ENCODE measurements around the gene GLT1D1.
"Not testable (repeated sequence)": the region's sequence is repeated elsewhere in the genome, so short reads cannot be mapped to it uniquely, and the experiment has no call there.

Gene GLT1D1

GRCh38 chr12:128833418-128833817 lies 19.9 kb upstream of the GLT1D1 start:
- H3K36me3 ChIP-seq (ENCODE audit: control insufficient read depth, insufficient read depth, low read length): no peaks in the 10 kb centered on the region
- no peaks in the 10 kb centered on the region for H3K27me3 ChIP-seq (replicated peaks; ENCODE audit: control insufficient read depth, insufficient read depth, low read length)
- TF ChIP-seq CTCF (IDR thresholded peaks at IDR 0.05; ENCODE audit: insufficient read depth, low read length, poor library complexity, severe bottlenecking): no peak
- H3K4me3 ChIP-seq (replicated peaks; ENCODE audit: low read depth, low read length): no peak overlapping the region
- DNase-seq (ENCODE audit: extremely low read depth, insufficient read length): no peak

GRCh38 chr12:128839885-128840284 lies 13.4 kb upstream of the GLT1D1 start:
- not testable (repeated sequence) for H3K4me3 ChIP-seq (replicated peaks; ENCODE audit: low read depth, low read length); H3K27me3 ChIP-seq (replicated peaks; ENCODE audit: control insufficient read depth, insufficient read depth, low read length); H3K36me3 ChIP-seq (ENCODE audit: control insufficient read depth, insufficient read depth, low read length); DNase-seq (ENCODE audit: extremely low read depth, insufficient read length)

- Histone ChIP-seq H3K4me3 (replicated peaks; ENCODE audit: low read depth, low read length) (no peak overlapping the region; the same call in 1 of the 2 replicates), H3K36me3 (ENCODE audit: control insufficient read depth, insufficient read depth, low read length) (no peaks in the 10 kb centered on the region), H3K27me3 (replicated peaks; ENCODE audit: control insufficient read depth, insufficient read depth, low read length) (no peaks in the 10 kb centered on the region)
- DNase-seq (ENCODE audit: extremely low read depth, insufficient read length): peak; percentile 57
- no peak for TF ChIP-seq CTCF (IDR thresholded peaks at IDR 0.05; ENCODE audit: insufficient read depth, low read length, poor library complexity, severe bottlenecking)
Measured at GRCh38 chr12:128840862-128841468, 12.3 kb upstream of the GLT1D1 start.

GRCh38 chr12:128842579-128842978 lies 10.7 kb upstream of the GLT1D1 start:
- H3K36me3 ChIP-seq (ENCODE audit: control insufficient read depth, insufficient read depth, low read length): no peaks in the 10 kb centered on the region
- no peak for TF ChIP-seq CTCF (IDR thresholded peaks at IDR 0.05; ENCODE audit: insufficient read depth, low read length, poor library complexity, severe bottlenecking)
- no peak for DNase-seq (ENCODE audit: extremely low read depth, insufficient read length)
- no peak overlapping the region for H3K4me3 ChIP-seq (replicated peaks; ENCODE audit: low read depth, low read length)
- no peaks in the 10 kb centered on the region for H3K27me3 ChIP-seq (replicated peaks; ENCODE audit: control insufficient read depth, insufficient read depth, low read length)

- Histone ChIP-seq H3K4me3 (replicated peaks; ENCODE audit: low read depth, low read length) (no peak overlapping the region), H3K36me3 (ENCODE audit: control insufficient read depth, insufficient read depth, low read length) (no peaks in the 10 kb centered on the region), H3K27me3 (replicated peaks; ENCODE audit: control insufficient read depth, insufficient read depth, low read length) (no peaks in the 10 kb centered on the region)
- no peak for TF ChIP-seq CTCF (IDR thresholded peaks at IDR 0.05; ENCODE audit: insufficient read depth, low read length, poor library complexity, severe bottlenecking)
- DNase-seq (ENCODE audit: extremely low read depth, insufficient read length): no peak
Measured at GRCh38 chr12:128843538-128843937, 9.7 kb upstream of the GLT1D1 start.

GRCh38 chr12:128844031-128844635 lies 9.1 kb upstream of the GLT1D1 start:
- H3K36me3 ChIP-seq (ENCODE audit: control insufficient read depth, insufficient read depth, low read length): no peaks in the 10 kb centered on the region
- H3K4me3 ChIP-seq (replicated peaks; ENCODE audit: low read depth, low read length): no peak overlapping the region
- DNase-seq (ENCODE audit: extremely low read depth, insufficient read length): no peak
- TF ChIP-seq CTCF (IDR thresholded peaks at IDR 0.05; ENCODE audit: insufficient read depth, low read length, poor library complexity, severe bottlenecking): peak; percentile 38
- no peaks in the 10 kb centered on the region for H3K27me3 ChIP-seq (replicated peaks; ENCODE audit: control insufficient read depth, insufficient read depth, low read length)

GRCh38 chr12:128846671-128847070 lies 6.6 kb upstream of the GLT1D1 start:
- not testable (repeated sequence) for H3K27me3 ChIP-seq (replicated peaks; ENCODE audit: control insufficient read depth, insufficient read depth, low read length); DNase-seq (ENCODE audit: extremely low read depth, insufficient read length); H3K36me3 ChIP-seq (ENCODE audit: control insufficient read depth, insufficient read depth, low read length); H3K4me3 ChIP-seq (replicated peaks; ENCODE audit: low read depth, low read length)
